ENCODE results near the gene ST3GAL3. TPM values are rescaled to one million over a fixed set of nuclear protein-coding genes. Genes with fewer than 3 reads are reported as not detected.

The ST3GAL3 gene, protein sequence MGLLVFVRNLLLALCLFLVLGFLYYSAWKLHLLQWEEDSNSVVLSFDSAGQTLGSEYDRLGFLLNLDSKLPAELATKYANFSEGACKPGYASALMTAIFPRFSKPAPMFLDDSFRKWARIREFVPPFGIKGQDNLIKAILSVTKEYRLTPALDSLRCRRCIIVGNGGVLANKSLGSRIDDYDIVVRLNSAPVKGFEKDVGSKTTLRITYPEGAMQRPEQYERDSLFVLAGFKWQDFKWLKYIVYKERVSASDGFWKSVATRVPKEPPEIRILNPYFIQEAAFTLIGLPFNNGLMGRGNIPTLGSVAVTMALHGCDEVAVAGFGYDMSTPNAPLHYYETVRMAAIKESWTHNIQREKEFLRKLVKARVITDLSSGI
- 10 to 100 TPM; 14.0 to 23.0 (median 19.7) TPM for total RNA-seq

GRCh38 chr1:43707190-43708001, at the start of gene ST3GAL3:
Gene ST3GAL3 (plus strand): TSS chr1:43707536. CDS start chr1:43736263, 28,727 bp downstream.
- intact Hi-C loops (cut with DNase I; ENCODE audit: low total_unique reads): no loop called here

DNA sequence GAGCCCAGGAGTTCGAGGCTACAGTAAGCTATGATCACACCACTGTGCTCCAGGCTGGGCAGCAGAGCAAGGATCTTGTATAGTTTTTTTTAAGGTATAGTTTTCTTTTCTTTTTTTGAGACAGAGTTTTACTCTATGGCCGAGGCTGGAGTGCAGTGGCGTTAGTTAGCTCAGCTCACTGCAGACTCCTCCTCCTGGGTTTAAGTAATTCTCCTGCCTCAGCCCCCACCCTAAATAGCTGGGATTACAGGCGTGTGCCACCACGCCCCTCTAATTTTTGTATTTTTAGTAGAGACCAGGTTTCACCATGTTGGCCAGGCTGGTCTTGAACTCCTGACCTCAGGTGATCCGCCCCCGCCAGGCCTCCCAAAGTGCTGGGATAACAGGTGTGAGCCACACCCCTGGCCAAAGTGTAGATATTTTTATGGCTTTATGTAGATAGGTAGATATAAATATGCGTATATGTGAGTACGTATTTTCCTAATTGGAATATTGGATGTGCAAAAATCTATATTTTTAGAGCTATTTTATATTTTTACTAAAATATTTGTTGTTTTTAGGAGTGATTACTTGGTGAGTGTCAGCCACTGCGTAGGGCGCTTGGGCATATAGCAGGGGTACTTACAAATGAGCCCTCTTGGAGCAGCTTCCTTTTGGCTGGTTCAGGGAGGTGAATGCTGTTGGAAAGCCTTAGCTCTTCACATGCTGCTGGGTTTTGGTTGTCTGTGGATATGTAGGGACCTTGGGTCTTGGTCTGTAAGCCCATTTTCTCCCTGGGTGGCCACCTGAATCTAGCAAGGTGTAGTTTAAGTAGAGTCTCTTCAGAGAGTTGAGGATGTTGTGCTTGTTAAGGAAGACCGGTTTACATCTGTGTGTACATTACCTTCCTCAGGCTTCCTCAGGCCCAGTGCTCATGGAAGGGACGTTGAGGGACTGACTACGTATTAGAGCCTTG, 47.8 kb upstream of the ST3GAL3 start:
- intact Hi-C loops (cut with DNase I; ENCODE audit: low total_unique reads): no loop called here
- Histone ChIP-seq H3K27ac (no peak overlapping the region), H3K36me3 (peaks cover 21% of the 10 kb centered on the region), H3K9me3 (no peaks in the 10 kb centered on the region), H3K4me1 (no peaks in the 10 kb centered on the region), H3K4me3 (no peak overlapping the region), H3K27me3 (no peaks in the 10 kb centered on the region)
- TF ChIP-seq CTCF (IDR thresholded peaks at IDR 0.05): no peak
- no peak for TF ChIP-seq POLR2A (IDR thresholded peaks at IDR 0.05)
- no peak for TF ChIP-seq POLR2AphosphoS5 (IDR thresholded peaks at IDR 0.05)
- DNase-seq (ENCODE audit: low spot score in 2 of 2): no peak

More at GRCh38 chr1:43707190-43708001, at the start of gene ST3GAL3:
- Histone ChIP-seq H3K9me3 (no peaks in the 10 kb centered on the region), H3K36me3 (no peaks in the 10 kb centered on the region), H3K4me1 (peaks cover 0 to 8% of the 10 kb centered on the region in 2 donors), H3K27ac (peak within 1 kb of the TSS; percentile 62 to 80), H3K4me3 (peak within 1 kb of the TSS; percentile 81 to 92 (median 88)), H3K27me3 (no peaks in the 10 kb centered on the region)
- TF ChIP-seq POLR2A (IDR thresholded peaks at IDR 0.05) (no peak), CTCF (IDR thresholded peaks at IDR 0.05) (no peak), POLR2AphosphoS5 (IDR thresholded peaks at IDR 0.05) (no peak)
- DNase-seq (ENCODE audit: low spot score in 2 of 2): peak; percentile 87 to 89

GRCh38 chr1:43660355-43660754, 47.0 kb upstream of the ST3GAL3 start:
- no peak overlapping the region for H3K4me3 ChIP-seq
- H3K9me3 ChIP-seq: no peaks in the 10 kb centered on the region
- intact Hi-C loops (cut with DNase I; ENCODE audit: low total_unique reads): no loop called here
- TF ChIP-seq CTCF (IDR thresholded peaks at IDR 0.05) (no peak), POLR2A (IDR thresholded peaks at IDR 0.05) (no peak), POLR2AphosphoS5 (IDR thresholded peaks at IDR 0.05) (no peak)
- peaks cover 21% of the 10 kb centered on the region for H3K36me3 ChIP-seq
- H3K4me1 ChIP-seq: no peaks in the 10 kb centered on the region
- DNase-seq (ENCODE audit: low spot score in 2 of 2): no peak
- H3K27me3 ChIP-seq: no peaks in the 10 kb centered on the region
- H3K27ac ChIP-seq: no peak overlapping the region

DNA sequence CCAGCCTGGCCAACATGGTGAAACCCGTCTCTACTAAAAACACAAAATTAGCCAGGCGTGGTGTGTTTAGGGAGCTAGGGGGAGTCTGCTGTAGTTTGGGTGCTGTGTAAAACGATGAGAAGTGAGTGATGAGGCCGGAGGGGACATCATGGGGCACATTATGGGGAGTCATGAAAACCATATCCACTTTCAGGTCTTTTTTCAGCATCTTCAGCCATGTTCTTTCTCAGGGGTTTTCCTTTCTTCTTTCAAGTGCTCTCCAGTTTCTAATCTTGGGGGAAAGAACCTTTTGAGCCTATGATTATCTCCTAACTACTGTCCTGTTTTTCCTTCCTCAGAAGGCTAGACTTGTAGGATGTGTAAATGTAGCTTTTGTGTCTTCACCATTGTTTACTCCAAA, 43.0 kb upstream of the ST3GAL3 start:
- Histone ChIP-seq H3K4me3 (no peak overlapping the region), H3K9me3 (no peaks in the 10 kb centered on the region), H3K4me1 (no peaks in the 10 kb centered on the region), H3K27ac (no peak overlapping the region), H3K27me3 (no peaks in the 10 kb centered on the region), H3K36me3 (peaks cover 25% of the 10 kb centered on the region)
- intact Hi-C loops (cut with DNase I; ENCODE audit: low total_unique reads): no loop called here
- no peak for TF ChIP-seq POLR2A (IDR thresholded peaks at IDR 0.05)
- TF ChIP-seq CTCF (IDR thresholded peaks at IDR 0.05): no peak
- TF ChIP-seq POLR2AphosphoS5 (IDR thresholded peaks at IDR 0.05): no peak
- DNase-seq (ENCODE audit: low spot score in 2 of 2): no peak

Data from breast epithelium (tissue), 4 donors.